HG03108 (cell line): ENCODE measurements around the gene COL7A1.

Source experiments
- ATAC-seq: cut with Tn5 transposase; IDR thresholded peaks from one replicate; pipeline ENCODE4 v1.9.1; 2021; ENCODE audit warnings: moderate library complexity; ENCODE audit not compliant: unreplicated experiment

COL7A1 gene

DNA sequence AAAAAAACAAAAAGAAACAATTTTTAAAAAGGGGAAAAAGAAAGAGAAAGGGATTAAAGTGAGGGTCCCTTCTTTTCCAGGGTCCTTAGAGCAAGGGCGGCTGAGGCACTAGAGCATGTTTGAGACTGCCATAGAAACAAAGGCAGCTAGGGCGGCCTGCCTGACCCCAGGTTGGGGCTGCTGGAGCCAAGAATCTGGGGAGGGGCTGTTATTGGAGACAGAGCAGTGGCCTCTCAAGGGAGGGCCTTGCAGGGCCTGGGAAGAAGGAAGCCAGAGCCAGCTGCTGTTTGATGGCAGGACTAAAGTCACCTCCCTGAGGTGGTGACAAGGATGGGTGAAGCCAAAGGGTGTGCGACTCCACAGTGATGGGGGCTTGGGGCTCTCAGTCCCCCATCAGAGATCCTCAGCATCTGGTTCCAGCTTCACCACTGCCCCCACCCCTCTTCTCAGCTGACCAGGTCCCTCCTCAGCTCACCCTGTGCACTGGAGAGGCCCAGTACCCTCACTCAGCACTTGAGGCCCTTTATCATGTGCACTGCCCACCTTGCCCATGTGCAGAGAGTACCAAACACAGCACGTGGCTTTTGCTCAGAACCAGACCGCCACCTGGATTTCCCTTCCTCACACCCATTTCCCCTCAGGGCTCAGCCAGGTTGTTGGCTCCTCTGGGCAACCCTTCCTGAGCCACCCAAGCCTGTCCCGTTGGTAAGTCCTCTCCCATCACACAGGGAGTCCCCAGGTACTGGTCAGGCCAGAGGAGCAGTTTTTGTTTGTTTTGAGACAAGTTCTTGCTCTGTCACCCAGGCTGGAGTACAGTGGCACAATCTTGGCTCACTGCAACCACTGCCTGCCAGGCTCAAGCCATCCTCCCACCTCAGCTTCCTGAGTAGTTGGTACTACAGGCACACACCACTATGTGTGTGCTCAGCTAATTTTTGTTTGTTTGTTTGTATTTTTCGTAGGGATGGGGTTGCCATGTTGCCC, 24.7 kb upstream of the COL7A1 start:
- ATAC-seq: no peak

DNA sequence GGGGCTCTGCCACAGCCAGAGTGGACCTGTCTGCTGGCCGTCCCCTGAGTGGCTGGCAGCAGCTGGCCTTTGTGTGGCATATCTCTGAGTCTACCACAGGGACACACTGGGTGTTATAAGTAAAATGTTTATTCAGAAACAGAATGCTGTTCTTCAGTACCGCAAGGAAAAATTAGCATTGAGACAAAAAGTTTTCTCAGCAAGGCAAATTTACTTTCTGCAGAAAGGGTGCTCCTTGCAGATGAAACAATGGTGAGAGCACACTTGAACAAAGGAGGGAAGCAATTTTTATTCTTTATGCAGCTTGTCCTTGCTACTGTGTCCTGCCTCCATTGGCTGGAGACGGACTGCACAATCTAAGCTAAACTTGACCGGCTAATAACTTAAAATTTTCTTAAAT, 22.4 kb upstream of the COL7A1 start:
- no peak for ATAC-seq

DNA sequence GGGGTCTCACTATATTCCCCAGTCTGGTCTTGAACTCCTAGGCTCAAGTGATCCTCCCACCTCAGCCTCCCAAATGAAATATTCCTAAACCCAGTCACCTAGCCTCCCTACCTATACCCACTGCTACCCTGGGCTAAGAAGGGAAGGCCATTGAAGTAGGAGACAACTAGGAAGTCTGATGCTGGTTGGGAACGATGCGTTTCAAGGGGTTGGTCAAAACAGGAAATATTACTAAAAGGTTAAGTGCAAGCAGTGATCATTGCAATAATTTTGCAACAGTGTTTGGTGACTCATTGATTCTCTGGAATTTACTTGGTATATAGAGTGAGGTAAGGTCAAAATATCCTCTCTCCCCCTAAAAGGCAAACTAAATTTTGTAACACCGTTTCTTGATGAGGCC, 18.9 kb upstream of the COL7A1 start:
- no peak for ATAC-seq

DNA sequence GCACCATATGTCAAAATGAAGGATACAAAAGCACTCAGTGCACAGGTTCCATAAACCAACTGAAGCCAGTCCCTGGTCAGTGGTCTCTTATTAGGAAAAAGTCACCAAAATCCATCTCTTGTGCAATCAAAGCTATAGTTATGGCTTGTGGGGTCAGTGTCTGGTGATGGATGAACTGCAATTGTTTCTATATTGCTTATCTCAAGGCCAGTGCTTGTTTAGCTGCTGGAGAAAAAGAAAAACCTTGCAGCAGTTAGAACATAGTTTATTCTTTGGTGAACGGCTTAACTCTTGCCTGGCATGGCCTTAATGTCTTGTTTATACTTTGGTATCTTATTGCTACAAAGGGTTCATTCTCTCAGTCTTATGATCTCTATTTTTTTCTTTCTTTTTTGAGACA, 17.2 kb upstream of the COL7A1 start:
- no peak for ATAC-seq

DNA sequence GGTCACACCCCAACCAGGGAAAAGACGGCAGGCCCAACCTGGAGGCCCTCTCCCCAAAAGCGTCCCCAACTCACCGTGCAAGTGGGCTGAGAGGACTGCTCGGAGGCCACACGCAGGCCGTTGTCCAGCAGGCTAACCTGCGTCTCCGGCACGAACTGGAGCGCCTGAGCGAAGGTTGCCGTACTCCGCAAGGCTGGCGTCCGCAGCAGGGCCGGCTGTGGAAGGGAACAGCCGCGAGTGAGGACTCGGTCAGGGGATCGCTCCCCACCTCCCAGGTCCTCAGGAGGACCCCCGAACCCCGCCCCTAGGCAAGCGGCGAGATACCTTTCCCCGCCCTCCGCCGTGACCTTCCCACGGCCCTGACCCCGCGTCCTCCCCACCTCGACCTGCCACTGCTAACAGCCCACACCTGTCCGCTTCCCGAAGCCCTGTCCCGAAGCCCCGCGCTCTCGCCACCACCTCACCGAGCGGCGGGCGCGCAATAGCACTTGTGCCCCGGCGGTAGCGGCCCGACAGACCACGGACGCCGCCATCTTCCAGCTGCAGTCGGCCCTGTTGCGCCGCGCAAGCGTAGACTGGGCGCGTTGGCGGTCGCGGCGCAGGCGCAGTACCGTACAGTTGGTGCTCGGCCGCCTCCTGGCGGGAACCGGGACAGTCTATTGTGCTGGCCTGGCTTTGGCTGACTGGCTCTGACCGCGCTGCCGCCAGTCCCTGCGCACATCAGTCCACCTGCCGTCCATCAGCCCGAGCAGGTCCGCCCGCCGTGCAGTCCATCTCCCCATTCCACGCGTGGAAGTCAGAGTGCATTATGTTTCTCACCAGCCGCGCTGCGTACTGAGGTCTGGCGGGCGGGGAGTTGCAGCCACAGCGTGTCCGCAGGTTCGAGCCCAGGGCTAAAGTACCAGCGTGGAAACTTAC, 14.2 kb upstream of the COL7A1 start, which contains the start of gene UQCRC1:
Gene UQCRC1, minus strand, starts transcription at position 559 of the 918 bp plus-strand sequence. Its CDS starts 26 bp downstream, at position 533.
- ATAC-seq: peak; percentile 96

DNA sequence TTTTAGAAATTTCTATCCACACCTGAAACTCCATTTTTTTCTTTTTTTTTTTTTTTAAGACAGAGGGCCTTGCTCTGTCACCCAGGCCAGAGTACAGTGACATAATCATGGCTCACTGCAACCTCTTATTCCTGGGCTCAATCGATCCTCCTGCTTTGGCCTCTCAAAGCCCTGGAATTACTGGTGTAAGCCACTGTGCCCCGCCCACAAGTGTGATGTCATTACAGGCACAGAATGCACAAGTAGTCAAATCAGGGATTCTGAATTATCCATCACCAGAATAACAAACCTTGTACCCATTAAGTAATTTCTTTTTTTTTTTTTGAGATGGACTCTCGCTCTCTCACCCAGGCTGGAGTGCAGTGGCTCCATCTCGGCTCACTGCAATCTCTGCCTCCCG, 12.4 kb upstream of the COL7A1 start:
- ATAC-seq: no peak

DNA sequence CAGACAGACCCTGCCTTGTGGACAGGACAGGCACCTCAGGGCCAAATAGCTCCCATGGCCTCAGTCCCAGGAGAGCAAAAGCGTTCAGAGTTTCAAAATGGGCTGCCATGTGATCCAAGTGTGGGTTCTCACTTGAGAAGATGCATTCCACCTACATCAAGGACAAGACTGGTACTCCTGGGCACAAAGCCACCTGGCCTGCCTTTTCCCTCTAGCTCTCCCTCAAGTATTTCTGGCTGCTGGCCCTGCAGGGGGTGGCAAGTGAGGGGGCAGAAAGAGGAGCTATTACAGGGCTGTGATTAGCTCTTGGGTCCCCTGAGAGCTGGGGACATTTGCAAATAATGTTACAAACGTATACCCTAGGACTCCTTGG, 6.5 kb upstream of the COL7A1 start:
- ATAC-seq: no peak

DNA sequence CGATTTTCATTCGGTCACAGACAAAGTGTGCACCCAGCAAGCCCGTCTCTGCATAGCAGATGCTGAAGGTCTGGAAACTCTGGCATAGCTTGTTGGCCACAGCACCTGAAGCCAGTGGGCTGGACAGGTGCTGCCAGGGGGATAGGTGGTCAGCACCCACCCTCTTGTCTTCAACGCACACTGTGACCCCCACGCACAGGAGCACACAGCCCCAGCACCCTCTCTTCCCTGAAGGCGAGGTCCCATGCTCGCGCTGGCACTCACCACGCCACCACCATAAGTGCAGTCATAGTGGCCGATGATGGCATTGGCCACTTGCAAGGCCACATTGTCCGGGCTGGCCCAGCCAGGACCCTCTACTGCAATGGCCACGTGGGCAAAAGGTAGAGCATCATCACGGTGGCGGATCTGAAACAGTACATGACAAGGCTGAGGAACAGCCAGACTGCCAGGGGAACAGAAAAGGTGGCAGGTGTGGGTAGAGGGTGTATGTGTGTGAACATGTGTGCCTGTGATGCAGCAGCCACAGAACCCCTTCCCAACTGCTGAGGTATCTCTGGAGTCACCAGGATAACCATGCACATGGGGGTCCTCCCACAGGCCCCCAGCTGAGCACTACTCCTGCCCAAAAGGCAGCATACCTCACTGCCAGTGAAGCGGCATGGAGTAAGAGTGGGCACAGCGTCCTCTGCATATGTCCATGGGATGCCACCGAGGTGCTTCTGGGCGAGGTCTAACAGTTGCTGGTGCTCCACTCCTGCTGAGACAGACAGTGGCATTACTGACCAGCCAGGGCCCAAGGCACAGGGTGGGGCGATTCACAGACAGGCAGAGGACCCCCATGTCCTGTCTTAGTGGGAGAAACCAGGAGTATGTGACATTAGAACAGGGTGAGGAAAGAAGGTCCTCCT, 5.8 kb upstream of the COL7A1 start:
- no peak for ATAC-seq

DNA sequence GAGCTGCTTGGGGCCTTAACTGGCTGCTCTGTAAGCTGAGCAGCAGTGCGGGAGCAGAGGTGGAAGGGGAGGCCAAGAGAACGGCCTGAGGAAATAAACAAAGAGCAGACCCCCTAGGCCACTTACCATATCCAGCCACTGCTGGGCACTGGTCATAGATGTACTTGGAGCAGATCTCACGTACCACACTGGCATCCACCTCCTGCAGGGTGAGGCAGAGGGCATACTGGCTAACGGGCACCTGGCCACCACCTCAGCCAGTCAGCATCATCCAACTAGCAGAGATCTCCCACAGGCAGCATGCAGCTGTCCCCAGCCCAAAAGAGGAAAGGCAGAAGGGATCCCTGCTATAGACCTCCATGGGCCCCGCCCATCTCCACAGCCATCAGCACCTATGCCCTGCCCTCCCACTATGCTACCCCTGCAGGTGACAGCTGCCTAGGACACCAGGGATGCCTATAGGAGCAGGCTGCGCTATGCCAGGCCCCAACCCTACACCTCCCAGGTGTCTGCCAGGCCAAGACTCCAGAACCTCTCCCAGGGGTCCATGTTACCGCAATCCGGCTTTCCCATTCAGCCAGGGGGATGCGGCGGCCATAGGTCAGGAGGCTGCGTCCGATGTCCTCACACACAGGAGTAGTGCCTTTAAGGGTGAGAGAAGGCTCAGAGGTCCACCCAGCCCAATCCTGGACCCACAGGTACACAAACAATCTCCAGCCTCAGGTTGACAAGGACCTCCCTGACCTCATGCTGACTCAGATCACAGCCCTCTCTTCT, 4.6 kb upstream of the COL7A1 start:
- no peak for ATAC-seq

DNA sequence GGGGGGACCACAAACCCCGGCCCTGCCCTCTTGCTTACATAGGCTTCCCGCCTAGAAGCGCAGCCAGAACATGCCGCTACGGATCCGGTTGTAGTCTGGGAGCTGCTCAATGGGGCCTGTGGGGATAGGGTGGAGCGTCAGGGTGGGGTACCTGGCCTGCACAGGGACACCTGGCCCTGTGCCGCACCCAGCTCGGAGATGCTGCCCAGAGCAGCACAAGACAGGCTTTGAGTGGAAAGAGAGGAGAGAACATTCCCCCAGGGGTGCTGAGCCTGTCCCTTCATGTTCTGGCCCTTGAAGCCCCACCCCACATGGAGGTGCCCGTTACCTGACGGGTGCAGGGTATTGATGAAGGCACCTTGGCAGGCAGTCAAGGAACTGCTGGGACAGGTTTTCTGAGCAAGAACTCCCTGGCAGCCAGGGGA, 4.0 kb upstream of the COL7A1 start:
- ATAC-seq: no peak

DNA sequence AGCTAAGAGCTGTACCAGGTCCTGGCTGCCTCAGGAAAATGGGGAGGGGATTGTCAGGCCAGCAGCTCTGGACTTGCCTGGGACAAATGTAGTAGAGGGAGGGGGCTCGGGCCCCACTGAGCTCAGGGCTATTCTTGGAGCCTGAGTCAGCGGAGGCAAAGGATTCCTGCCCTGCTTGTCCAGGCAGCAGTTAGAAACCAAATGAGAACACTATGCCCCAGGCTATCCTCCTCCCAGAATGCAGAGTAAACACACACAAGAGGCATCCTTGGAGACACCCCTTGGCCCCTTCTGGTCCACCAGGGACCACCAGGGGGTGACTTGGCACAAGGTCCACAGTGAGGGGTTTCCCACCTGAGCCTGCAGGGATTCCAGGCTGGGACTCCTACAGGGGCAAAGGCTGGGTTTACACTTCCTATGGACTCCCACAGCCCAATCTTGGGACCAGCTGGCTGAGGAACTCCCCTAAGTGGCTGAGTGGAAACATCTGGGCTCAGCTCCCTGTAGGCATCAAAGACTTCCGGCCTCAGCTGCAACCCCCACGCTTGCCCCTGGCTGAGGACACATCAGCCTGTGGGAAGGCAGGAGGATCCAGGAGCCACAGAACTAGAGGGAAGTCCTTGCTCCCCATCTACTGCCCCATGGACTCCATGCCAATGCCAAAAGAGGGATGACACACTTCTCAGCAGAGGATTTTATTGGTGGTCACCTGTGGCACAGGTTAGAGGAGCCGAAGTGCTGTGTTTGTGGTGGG, 3.4 kb upstream of the COL7A1 start:
- no peak for ATAC-seq

DNA sequence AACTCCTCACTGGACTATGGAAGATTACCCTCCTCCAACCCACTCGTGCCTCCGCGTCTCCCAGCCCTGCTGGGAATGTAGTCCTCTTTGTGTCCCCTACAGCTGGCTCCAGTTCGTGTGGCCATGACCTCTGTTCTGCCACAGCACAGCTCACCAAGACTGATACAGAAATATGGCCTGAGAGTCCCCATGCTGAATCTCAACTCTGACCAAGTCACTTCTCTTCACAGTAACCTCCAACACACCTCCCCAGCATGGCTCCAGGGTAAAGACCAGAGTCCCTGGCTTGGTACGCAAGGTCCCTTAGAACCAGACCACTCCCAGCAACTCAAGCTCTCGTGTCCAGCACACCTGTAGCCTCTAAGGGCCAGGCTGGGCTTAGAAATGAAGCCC, 2.3 kb upstream of the COL7A1 start:
- ATAC-seq: no peak

DNA sequence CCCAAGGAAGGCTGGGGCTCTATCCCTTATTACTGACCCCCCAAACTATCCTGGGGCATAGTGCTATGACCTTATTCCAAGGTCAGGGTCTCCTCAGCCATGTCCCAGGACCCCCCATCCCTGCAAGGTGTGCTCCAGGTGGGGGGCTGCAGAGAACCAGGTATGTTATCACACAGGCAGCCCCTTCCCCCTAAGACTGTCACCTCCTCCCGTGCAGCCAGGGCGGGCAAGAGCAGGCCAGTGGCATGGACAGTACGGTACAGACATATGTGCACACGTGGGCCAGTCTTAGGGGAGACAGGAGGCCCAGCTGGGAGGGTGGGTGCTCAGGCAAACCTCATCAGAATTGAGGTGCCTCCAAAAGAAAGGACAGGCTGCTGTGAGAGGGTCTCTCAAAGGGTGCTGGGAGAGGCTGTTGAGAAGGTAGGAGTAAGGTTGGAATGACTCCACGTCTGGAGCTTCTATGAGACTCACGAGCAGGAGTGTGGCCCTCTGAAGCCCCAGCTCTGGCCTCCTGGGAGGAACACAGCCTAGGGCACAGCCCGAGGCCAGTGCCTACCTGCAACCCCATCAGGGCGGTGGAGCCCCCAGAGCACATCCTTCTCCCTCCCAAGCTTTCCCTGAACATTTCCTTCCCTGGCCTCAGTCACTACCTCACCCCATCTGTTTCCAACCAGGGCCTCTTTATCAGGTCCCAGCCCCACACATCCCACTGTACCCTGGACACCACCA, 1.7 kb upstream of the COL7A1 start:
- ATAC-seq: no peak

DNA sequence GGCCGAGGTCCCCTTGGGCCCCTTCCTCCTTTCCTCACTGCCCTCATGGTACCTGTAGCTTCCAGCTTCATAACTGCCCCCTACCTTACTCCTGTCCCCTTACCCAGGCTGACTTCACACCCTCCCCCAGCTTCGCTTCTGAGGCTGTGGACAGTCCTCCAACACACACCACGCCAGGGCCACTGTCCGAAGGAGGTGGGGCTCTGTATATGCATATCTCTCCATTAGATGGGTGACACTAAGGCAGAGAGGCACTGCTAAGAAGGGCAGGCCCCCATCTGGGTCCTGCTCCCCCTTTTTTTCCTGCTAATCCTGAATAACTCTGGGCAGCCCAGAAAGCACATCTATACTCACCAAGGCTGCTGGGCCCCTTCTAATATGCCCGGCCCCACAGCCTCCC, 1.0 kb upstream of the COL7A1 start:
- no peak for ATAC-seq

DNA sequence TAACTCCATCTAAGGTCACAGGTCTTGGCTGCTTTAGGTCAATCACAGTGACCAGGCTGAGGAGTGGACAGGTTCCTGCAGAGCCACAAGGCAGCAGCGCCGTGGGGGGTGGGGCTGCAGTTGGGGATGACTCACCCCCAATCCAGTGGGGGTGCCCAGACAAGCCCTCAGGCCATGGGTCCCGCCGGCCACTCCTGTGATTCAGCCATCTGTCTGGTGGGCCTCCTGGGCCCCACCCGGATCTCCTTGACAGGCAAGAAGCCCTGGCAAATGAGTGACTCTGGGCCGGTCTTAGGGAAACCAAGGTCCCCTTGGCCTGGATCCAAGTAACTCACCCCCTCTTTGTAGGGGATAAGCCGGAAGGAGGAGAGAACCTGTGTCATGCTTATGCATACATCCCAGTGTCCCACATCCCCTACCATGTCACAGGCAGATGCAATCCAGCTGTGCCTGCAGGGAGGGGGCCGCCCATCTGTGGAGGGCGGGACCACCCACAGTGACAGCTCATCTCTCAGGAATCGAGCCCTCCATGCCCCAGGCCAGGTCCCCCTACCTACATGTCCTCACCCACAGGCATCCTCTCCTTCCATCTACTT, 495 bp upstream of the COL7A1 start:
- ATAC-seq: no peak

DNA sequence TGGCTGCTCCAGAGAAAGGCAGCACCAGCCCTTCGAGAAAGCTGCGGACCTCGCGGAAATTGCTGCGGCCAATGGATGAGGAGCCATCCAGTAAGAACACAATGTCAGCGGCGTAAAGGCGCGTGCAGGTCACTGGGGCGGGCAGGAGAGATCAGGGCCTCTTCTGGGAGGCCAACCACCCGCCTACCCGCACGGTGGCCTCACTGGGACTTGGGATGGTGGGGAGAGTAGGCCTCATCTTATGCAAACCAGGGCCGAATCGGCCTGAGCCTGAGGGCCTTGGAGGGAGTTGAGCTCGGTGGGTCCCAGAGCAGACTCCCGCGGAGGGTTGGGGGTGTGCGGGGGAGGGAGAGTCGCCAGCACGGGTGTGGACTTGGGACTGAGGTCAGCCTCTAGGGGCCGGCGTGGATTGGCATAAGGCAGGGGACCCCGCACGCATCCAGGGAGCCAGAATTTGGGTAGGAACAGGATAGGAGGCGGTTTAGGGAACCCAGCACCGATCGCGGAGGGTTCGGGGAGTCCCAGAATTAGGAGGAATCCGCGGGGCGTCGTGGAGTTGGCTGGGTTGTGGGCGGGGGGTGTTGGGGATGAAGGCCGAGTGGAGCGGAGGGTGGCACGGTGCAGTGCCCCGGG, 596 bp downstream of the COL7A1 start:
- ATAC-seq: no peak

DNA sequence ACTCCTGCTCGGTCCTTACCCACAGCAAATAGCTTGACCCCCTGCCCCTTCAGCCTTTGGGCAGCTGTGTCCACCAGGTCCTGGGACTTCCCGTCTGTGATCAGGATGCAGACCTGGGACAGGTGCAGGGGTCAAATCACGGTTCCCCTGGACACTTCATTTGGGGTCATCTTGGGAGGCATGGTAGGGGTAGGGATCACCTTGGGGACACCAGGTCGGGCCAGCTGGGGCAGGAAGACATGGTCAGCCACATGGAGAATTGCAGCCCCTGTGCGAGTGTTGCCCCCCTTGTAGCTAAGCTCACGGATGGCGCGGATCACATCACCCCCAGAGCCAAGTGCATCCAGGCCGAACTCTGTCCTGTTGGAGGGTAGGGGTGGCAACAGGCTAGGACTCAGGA, 1.8 kb downstream of the COL7A1 start:
- no peak for ATAC-seq
